NCI-H2081 (cell line): Measurements from ENCODE around the gene HDHD5.
"Not testable (repeated sequence)": the region's sequence is repeated elsewhere in the genome, so short reads cannot be mapped to it uniquely, and the experiment has no call there.

Experiments
- DNase-seq, 2 experiments: peaks; one replicate each; lab custom pipeline; 2025; lab: John Stamatoyannopoulos, UW

Gene HDHD5

GRCh38 chr22:17155941-17156340, 3.1 kb downstream of the HDHD5 start:
- no peak for DNase-seq

GRCh38 chr22:17152971-17153370, 6.1 kb downstream of the HDHD5 start:
- no peak for DNase-seq

GRCh38 chr22:17152340-17152739, 6.7 kb downstream of the HDHD5 start:
- no peak for DNase-seq

- DNase-seq: no peak
These were observed 9.8 kb downstream of the HDHD5 start for GRCh38 chr22:17149076-17149815.

GRCh38 chr22:17147458-17147857, 11.6 kb downstream of the HDHD5 start:
- not testable (repeated sequence) for DNase-seq

- DNase-seq: no peak
These were observed 13.9 kb downstream of the HDHD5 start for GRCh38 chr22:17145021-17145680.

GRCh38 chr22:17143826-17144225, 15.3 kb downstream of the HDHD5 start:
- no peak for DNase-seq

- no peak for DNase-seq
These were observed 16.0 kb downstream of the HDHD5 start for GRCh38 chr22:17143101-17143500.

- DNase-seq: no peak
These were observed 18.0 kb downstream of the HDHD5 start for GRCh38 chr22:17140826-17141766.

- DNase-seq: no peak
These were observed 19.1 kb downstream of the HDHD5 start for GRCh38 chr22:17140022-17140421.

GRCh38 chr22:17138513-17138912, 20.6 kb downstream of the HDHD5 start:
- DNase-seq: no peak

GRCh38 chr22:17137861-17138425, 21.1 kb downstream of the HDHD5 start:
- DNase-seq: no peak

- DNase-seq: no peak
These were observed 21.9 kb downstream of the HDHD5 start for GRCh38 chr22:17137170-17137569.

- DNase-seq: no peak
These were observed 23.8 kb downstream of the HDHD5 start for GRCh38 chr22:17135153-17135760.

- no peak for DNase-seq
These were observed 25.9 kb downstream of the HDHD5 start for GRCh38 chr22:17133137-17133536.

GRCh38 chr22:17132112-17132511, 27.0 kb downstream of the HDHD5 start:
- DNase-seq: peak; percentile 28 to 65

GRCh38 chr22:17131686-17132085, 27.4 kb downstream of the HDHD5 start:
- peak; percentile 77 to 84 for DNase-seq

- no peak for DNase-seq
These were observed 28.9 kb downstream of the HDHD5 start for GRCh38 chr22:17130199-17130598.

GRCh38 chr22:17121233-17122195, 37.6 kb downstream of the HDHD5 start, which contains the start of gene TMEM121B:
Gene TMEM121B (minus strand): TSS chr22:17121360. CDS start chr22:17121127, 233 bp downstream.
- DNase-seq: peak; percentile 89 to 90

GRCh38 chr22:17120711-17121232, 38.3 kb downstream of the HDHD5 start:
- peak in 1 of 2 experiments; percentile 45 for DNase-seq
